Glutamatergic neuron (in vitro differentiated cells): ENCODE results near the gene CLIC5. TPM values are rescaled to one million over a fixed set of nuclear protein-coding genes. Genes with fewer than 3 reads are reported as not detected.

Experiments
- DNase-seq: peaks from one replicate; pipeline ENCODE4 v3.0.0; 2022
- H3K27ac Mint-ChIP-seq: one replicate; pipeline ENCODE4 v1.8.0; 2020; ENCODE audit warnings: mild to moderate bottlenecking, mixed read lengths, inconsistent platforms; ENCODE audit not compliant: unreplicated experiment
- H3K27me3 Mint-ChIP-seq: one replicate; pipeline ENCODE4 v1.8.0; 2020; ENCODE audit warnings: mild to moderate bottlenecking, moderate library complexity, mixed read lengths, inconsistent platforms; ENCODE audit not compliant: unreplicated experiment
- H3K36me3 Mint-ChIP-seq: one replicate; pipeline ENCODE4 v1.8.0; 2020; ENCODE audit warnings: mild to moderate bottlenecking, mixed read lengths, inconsistent platforms; ENCODE audit not compliant: unreplicated experiment
- H3K4me1 Mint-ChIP-seq: one replicate; pipeline ENCODE4 v1.8.0; 2020; ENCODE audit warnings: mild to moderate bottlenecking, low read depth, mixed read lengths, inconsistent platforms; ENCODE audit not compliant: unreplicated experiment
- H3K4me3 Mint-ChIP-seq: one replicate; pipeline ENCODE4 v1.8.0; 2020; ENCODE audit warnings: mild to moderate bottlenecking, mixed read lengths, inconsistent platforms; ENCODE audit not compliant: unreplicated experiment
- H3K9me3 Mint-ChIP-seq: one replicate; pipeline ENCODE4 v1.8.0; 2020; ENCODE audit warnings: mild to moderate bottlenecking, moderate library complexity, mixed read lengths, inconsistent platforms; ENCODE audit not compliant: unreplicated experiment
- total RNA-seq: library from RNA; stranded (reverse); fragmentation: NEBNext Ultra II Directional; extraction: Animal tissue kit (Norgen Biotek cat#: 25700); gene quantifications from one replicate; pipeline ENCODE4 v1.2.1, GENCODE V29; 2021; ENCODE audit not compliant: unreplicated experiment
- TF ChIP-seq, protein P1 (sequence below): fragments of 200-600 bp; sonication (generic); IDR thresholded peaks from one replicate; pipeline ENCODE4 v1.5.0; 2021; ENCODE audit not compliant: partially characterized antibody, unreplicated experiment

The CLIC5 gene
- total RNA-seq, 1 donor from 2014 or later, result not detected

DNA sequence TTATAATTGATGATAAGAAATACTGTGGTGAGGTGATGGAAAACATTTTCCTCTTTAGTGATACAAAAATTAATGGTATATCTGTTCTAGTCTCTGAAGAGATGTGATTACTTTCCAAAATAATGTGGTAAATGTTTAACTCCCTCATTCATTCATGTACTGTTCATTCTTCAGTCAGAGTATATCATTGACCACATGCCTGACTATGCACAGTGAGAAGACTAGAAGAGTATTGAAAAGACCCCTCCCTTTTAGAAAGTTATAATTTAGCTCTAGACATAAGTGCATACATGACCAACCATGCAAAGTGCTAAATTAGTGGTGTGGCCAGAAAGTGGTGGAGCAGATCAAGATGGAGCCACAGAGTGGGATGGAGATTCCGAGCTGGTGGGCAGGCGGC, 133.0 kb downstream of the CLIC5 start:
- peaks cover 20% of the 10 kb centered on the region for H3K4me1 Mint-ChIP-seq
- no peak overlapping the region for H3K4me3 Mint-ChIP-seq

DNA sequence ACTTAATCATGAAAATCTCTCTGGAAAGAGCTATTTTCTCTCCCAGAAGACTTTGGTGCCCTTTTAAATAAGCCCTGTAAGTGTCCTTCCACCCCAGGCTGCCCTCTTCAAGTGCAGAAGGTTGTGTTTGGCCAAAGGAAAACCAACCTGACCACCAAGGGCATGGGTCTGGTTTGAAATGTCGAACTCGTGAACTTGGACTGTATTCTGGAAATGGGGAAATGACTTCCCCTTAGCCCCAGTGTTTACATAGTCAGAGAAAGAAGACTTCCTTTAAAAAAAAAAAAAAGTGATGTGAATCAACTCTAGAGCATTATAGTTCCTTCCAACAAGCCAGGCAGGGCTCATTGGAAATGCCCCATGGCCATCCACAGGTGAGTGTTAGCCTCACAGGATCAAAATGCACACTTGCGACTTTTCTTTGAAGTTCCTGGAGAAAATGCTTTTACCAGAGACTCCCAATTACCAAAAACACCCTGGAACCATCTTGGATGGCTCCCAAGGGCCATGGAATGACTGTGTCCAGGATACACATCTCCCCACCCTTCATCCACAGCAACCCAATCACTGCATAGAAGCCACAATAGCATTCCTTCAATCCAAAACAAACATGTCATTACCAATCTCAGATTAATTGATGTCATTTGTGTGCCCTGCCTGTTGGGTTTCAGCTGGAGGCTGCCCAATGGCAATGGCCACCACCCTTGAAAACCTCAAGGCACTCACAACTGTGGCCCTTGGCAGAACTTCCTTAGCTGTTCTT, 133.8 kb downstream of the CLIC5 start:
- DNase-seq, result no peak
- TF ChIP-seq, protein P1, sequence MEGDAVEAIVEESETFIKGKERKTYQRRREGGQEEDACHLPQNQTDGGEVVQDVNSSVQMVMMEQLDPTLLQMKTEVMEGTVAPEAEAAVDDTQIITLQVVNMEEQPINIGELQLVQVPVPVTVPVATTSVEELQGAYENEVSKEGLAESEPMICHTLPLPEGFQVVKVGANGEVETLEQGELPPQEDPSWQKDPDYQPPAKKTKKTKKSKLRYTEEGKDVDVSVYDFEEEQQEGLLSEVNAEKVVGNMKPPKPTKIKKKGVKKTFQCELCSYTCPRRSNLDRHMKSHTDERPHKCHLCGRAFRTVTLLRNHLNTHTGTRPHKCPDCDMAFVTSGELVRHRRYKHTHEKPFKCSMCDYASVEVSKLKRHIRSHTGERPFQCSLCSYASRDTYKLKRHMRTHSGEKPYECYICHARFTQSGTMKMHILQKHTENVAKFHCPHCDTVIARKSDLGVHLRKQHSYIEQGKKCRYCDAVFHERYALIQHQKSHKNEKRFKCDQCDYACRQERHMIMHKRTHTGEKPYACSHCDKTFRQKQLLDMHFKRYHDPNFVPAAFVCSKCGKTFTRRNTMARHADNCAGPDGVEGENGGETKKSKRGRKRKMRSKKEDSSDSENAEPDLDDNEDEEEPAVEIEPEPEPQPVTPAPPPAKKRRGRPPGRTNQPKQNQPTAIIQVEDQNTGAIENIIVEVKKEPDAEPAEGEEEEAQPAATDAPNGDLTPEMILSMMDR, result no peak
- Mint-ChIP-seq H3K27me3 (peaks cover 5% of the 10 kb centered on the region), H3K36me3 (no peaks in the 10 kb centered on the region), H3K4me3 (no peak overlapping the region), H3K27ac (no peak overlapping the region), H3K4me1 (peaks cover 20% of the 10 kb centered on the region), H3K9me3 (peaks cover 11% of the 10 kb centered on the region)

More for the DNA sequence above, 133.0 kb downstream of the CLIC5 start:
- Mint-ChIP-seq H3K27me3 (peaks cover 8% of the 10 kb centered on the region), H3K9me3 (peaks cover 12% of the 10 kb centered on the region), H3K27ac (no peak overlapping the region), H3K36me3 (no peaks in the 10 kb centered on the region)
- no peak for DNase-seq
- TF ChIP-seq, protein P1, result no peak

DNA sequence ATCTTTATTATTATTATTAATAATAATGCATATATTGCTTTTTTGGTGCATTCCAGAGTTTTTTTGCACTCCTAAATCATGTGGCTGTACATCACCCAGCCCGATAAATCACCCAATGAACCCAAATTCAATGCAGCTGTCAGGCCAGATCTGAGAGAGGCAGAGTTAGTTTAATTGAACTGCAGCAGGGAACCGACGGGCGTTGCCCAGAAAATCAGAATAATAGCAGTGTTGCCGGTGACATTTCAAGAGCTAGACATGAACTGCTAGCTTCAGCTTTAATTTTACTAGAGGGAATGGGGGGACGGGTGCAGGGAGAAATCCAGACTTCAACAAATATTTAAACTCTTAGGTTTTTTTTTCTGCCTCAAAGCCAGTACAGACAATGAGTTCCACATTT, 135.0 kb downstream of the CLIC5 start:
- H3K4me3 Mint-ChIP-seq, result no peak overlapping the region
- peaks cover 5% of the 10 kb centered on the region for H3K27me3 Mint-ChIP-seq
- no peak overlapping the region for H3K27ac Mint-ChIP-seq
- H3K9me3 Mint-ChIP-seq, result peaks cover 14% of the 10 kb centered on the region
- TF ChIP-seq, protein P1, result no peak
- no peak for DNase-seq
- peaks cover 20% of the 10 kb centered on the region for H3K4me1 Mint-ChIP-seq
- no peaks in the 10 kb centered on the region for H3K36me3 Mint-ChIP-seq

DNA sequence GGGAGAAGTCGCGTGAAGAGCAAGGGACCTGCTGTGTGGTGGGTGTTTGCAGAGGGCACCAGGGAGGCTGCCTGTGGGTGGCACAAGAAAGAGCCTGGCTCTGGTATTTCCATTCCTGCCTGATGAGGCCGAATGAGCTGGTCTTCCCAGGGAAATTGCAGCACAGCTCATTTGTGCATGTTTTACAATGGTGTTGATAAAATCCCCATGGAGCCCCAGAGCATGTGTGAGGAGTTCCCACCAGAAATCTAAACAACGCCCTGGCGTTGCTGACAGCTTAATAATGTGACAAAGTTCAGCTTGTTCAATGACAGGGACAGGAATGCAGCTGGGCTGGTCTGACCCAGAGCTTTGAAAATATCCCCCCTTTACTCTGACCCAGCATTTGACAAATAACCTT, 135.5 kb downstream of the CLIC5 start:
- TF ChIP-seq, protein P1, result no peak
- Mint-ChIP-seq H3K27ac (peak overlapping the region; percentile 62), H3K36me3 (no peaks in the 10 kb centered on the region), H3K4me1 (peaks cover 20% of the 10 kb centered on the region), H3K27me3 (peaks cover 5% of the 10 kb centered on the region), H3K4me3 (no peak overlapping the region), H3K9me3 (peaks cover 13% of the 10 kb centered on the region)
- no peak for DNase-seq

DNA sequence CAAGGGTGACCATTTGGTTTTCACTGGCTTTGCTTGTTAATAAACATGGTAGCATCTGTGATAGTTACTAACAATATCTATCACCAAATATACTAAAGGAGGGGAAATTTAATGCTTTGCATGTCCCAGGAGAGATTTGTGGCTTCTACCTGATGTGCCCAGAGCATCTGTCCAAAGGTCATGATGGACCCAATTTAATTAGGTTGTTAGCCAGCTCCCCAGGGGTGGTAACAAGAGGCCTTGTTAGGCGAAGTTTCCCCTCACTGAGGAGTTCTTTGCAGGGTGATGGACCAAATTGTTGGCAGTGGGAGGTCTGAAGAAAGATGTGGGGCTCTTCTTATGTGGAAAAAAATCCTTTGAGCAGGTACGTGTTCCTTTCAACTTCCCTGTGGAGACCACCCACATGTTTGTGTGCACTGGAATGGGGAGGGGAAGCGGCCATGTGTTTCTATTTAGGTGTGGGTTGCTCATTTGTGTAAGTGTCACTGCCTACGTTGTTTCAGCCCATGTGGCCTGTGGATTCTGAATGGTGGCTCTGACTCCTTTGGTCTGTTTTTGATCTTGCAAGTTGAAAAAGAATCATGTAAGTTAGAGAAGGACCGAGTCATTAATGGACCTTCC, 137.6 kb downstream of the CLIC5 start:
- Mint-ChIP-seq H3K9me3 (peaks cover 17% of the 10 kb centered on the region), H3K27ac (peak overlapping the region; percentile 68), H3K27me3 (peaks cover 5% of the 10 kb centered on the region), H3K4me3 (peak overlapping the region; percentile 38), H3K4me1 (peaks cover 25% of the 10 kb centered on the region), H3K36me3 (no peaks in the 10 kb centered on the region)
- TF ChIP-seq, protein P1, result no peak
- DNase-seq, result no peak
